ENCODE results near the gene KHDRBS2. TPM values are rescaled to one million over a fixed set of nuclear protein-coding genes. Genes with fewer than 3 reads are reported as not detected.

The KHDRBS2 gene
- total and polyA plus RNA-seq, 2 donors (not counting 1 experiment from before 2014, with no cell fraction given), result 8.9 to 9.4 TPM

GRCh38 chr6:62119401-62119800 is 166.6 kb downstream of the KHDRBS2 start:
- intact Hi-C loops (cut with micrococcal nuclease), result no loop called here
- H3K9ac ChIP-seq (ENCODE audit: low read length), result no peak overlapping the region
- no peak for TF ChIP-seq CTCF (IDR thresholded peaks at IDR 0.05)
- TF ChIP-seq EZH2 (IDR thresholded peaks at IDR 0.05; ENCODE audit: borderline replicate concordance, insufficient read depth, low read depth, low read length, poor library complexity, severe bottlenecking), result no peak
- WGBS (ENCODE audit: insufficient coverage), result 89% methylated on average over 1 of the region's 1 CpG
- Mint-ChIP-seq H3K9me3 (ENCODE audit: insufficient read depth) (peaks cover 2% of the 10 kb centered on the region), H3K4me1 (no peaks in the 10 kb centered on the region), H3K27me3 (no peaks in the 10 kb centered on the region), H3K4me3 (no peak overlapping the region), H3K27ac (no peak overlapping the region)
- H3K27ac ChIP-seq (ENCODE audit: low read length in 2 of 2), result no peak overlapping the region
- no peaks in the 10 kb centered on the region for H3K4me1 ChIP-seq (ENCODE audit: control insufficient read depth in 2 of 2, insufficient read depth in 2 of 2, low read length in 2 of 2)
- H2AFZ ChIP-seq (ENCODE audit: insufficient read depth, low read depth, low read length, poor library complexity, severe bottlenecking), result no peak overlapping the region
- no peak overlapping the region for H3K4me2 ChIP-seq (replicated peaks; ENCODE audit: low read depth, low read length, poor library complexity, severe bottlenecking)
- H3K9me3 ChIP-seq (ENCODE audit: control extremely low read depth in 1 of 3, control insufficient read depth in 2 of 3, insufficient read depth in 1 of 3, low read length in 2 of 3), result peaks cover 0 to 3% (median 0%) of the 10 kb centered on the region in 3 donors
- ChIA-PET POLR2A (no interaction called here), CTCF (no interaction called here)
- H3K27me3 ChIP-seq (replicated peaks in 1 of 4; ENCODE audit: control extremely low read depth in 1 of 4, control insufficient read depth in 3 of 4, insufficient read depth in 4 of 4, low read length in 3 of 4), result no peaks in the 10 kb centered on the region
- no peaks in the 10 kb centered on the region for H4K20me1 ChIP-seq (ENCODE audit: control insufficient read depth, insufficient read depth, low read length, poor library complexity, severe bottlenecking)
- no peak overlapping the region for H3K4me3 ChIP-seq (ENCODE audit: control extremely low read depth in 1 of 5, extremely low read depth in 1 of 5, insufficient read depth in 1 of 5, low read depth in 2 of 5, low read length in 4 of 5)
- no peaks in the 10 kb centered on the region for H3K79me2 ChIP-seq (ENCODE audit: control insufficient read depth, insufficient read depth, low read length)
- DNase-seq (no peak), ATAC-seq (ENCODE audit: low read depth) (no peak)
- peaks cover 0 to 3% of the 10 kb centered on the region in 2 experiments for H3K36me3 ChIP-seq (replicated peaks in 1 of 2; ENCODE audit: control extremely low read depth in 1 of 2, control insufficient read depth in 1 of 2, extremely low read depth in 1 of 2, insufficient read depth in 2 of 2, low read length in 1 of 2)

GRCh38 chr6:62103186-62103859 is 182.7 kb downstream of the KHDRBS2 start:
- Histone ChIP-seq H3K79me2 (ENCODE audit: control insufficient read depth, insufficient read depth, low read length) (peaks cover 12% of the 10 kb centered on the region), H3K27ac (ENCODE audit: low read length in 2 of 2) (no peak overlapping the region), H3K4me3 (ENCODE audit: control extremely low read depth in 1 of 5, extremely low read depth in 1 of 5, insufficient read depth in 1 of 5, low read depth in 2 of 5, low read length in 4 of 5) (no peak overlapping the region), H3K4me2 (replicated peaks; ENCODE audit: low read depth, low read length, poor library complexity, severe bottlenecking) (no peak overlapping the region), H3K27me3 (replicated peaks in 1 of 4; ENCODE audit: control extremely low read depth in 1 of 4, control insufficient read depth in 3 of 4, insufficient read depth in 4 of 4, low read length in 3 of 4) (no peaks in the 10 kb centered on the region), H3K9ac (ENCODE audit: low read length) (no peak overlapping the region), H2AFZ (ENCODE audit: insufficient read depth, low read depth, low read length, poor library complexity, severe bottlenecking) (no peak overlapping the region), H3K36me3 (replicated peaks in 1 of 2; ENCODE audit: control extremely low read depth in 1 of 2, control insufficient read depth in 1 of 2, extremely low read depth in 1 of 2, insufficient read depth in 2 of 2, low read length in 1 of 2) (no peaks in the 10 kb centered on the region), H3K4me1 (ENCODE audit: control insufficient read depth in 2 of 2, insufficient read depth in 2 of 2, low read length in 2 of 2) (no peaks in the 10 kb centered on the region), H3K9me3 (ENCODE audit: control extremely low read depth in 1 of 3, control insufficient read depth in 2 of 3, insufficient read depth in 1 of 3, low read length in 2 of 3) (peaks cover 3 to 20% (median 14%) of the 10 kb centered on the region in 3 donors), H4K20me1 (ENCODE audit: control insufficient read depth, insufficient read depth, low read length, poor library complexity, severe bottlenecking) (no peaks in the 10 kb centered on the region)
- H3K4me3 Mint-ChIP-seq, result no peak overlapping the region
- WGBS (ENCODE audit: insufficient coverage), result 95% methylated on average over 5 of the region's 8 CpGs
- H3K27ac Mint-ChIP-seq, result no peak overlapping the region
- ChIA-PET CTCF (no interaction called here), POLR2A (no interaction called here)
- H3K27me3 Mint-ChIP-seq, result no peaks in the 10 kb centered on the region
- TF ChIP-seq CTCF (IDR thresholded peaks at IDR 0.05), result no peak
- no peak for TF ChIP-seq EZH2 (IDR thresholded peaks at IDR 0.05; ENCODE audit: borderline replicate concordance, insufficient read depth, low read depth, low read length, poor library complexity, severe bottlenecking)
- peaks cover 1% of the 10 kb centered on the region for H3K4me1 Mint-ChIP-seq
- no peak for ATAC-seq (ENCODE audit: low read depth)
- peaks cover 11% of the 10 kb centered on the region for H3K9me3 Mint-ChIP-seq (ENCODE audit: insufficient read depth)
- DNase-seq, result no peak
- intact Hi-C loops (cut with micrococcal nuclease), result no loop called here
